Gastroesophageal sphincter (tissue), 4 donors: ENCODE data around the gene RIBC1. TPM values are rescaled to one million over a fixed set of nuclear protein-coding genes. Genes with fewer than 3 reads are reported as not detected.

ENCODE experiments used
- ATAC-seq: fragments of 150-250 bp; one replicate; pipeline ENCODE4 v1.9.1; 2016; ENCODE audit warnings: mild to moderate bottlenecking, moderate library complexity
- H3K27ac ChIP-seq, 4 donors: fragments of 200-600 bp; sonication (generic) in 3 of 4; 1 replicate in 3 of 4; 2 replicates in 1 of 4; pipeline ENCODE4 v1.5.1; 2016 to 2019
- H3K27me3 ChIP-seq: fragments of 200-600 bp; sonication (generic); one replicate; pipeline ENCODE4 v1.5.1; 2019
- H3K36me3 ChIP-seq, 2 donors: fragments of 200-600 bp; sonication (generic); one replicate each; pipeline ENCODE4 v1.5.1; 2019; ENCODE audit warnings: control low read depth in 1 of 2
- H3K4me1 ChIP-seq, 3 donors: fragments of 200-600 bp; sonication (generic); 1 replicate in 2 of 3; 2 replicates in 1 of 3; pipeline ENCODE4 v1.5.1; 2016 to 2019; ENCODE audit warnings: control low read depth in 2 of 3
- H3K4me3 ChIP-seq, 2 donors: fragments of 200-600 bp; sonication (generic); one replicate each; pipeline ENCODE4 v1.5.1; 2019; ENCODE audit warnings: mild to moderate bottlenecking in 1 of 2, moderate library complexity in 1 of 2
- H3K9me3 ChIP-seq, 3 donors: fragments of 200-600 bp; sonication (generic); one replicate each; pipeline ENCODE4 v1.5.1; 2017 to 2019; ENCODE audit warnings: control low read depth in 2 of 3
- CTCF ChIP-seq, 4 experiments: fragments of 200-600 bp in 2 of 4; fragments of 450-650 bp in 2 of 4; sonication (generic) in 1 of 4; IDR thresholded peaks; one replicate each; pipeline ENCODE4 v1.5.1; 2017 to 2019; ENCODE audit warnings: antibody characterized with exemption in 4 of 4, mild to moderate bottlenecking in 2 of 4, moderate library complexity in 2 of 4
- EP300 ChIP-seq: sonication (generic); formaldehyde crosslinking; IDR thresholded peaks from one replicate; pipeline ENCODE4 v1.6.1; 2017; ENCODE audit warnings: antibody characterized with exemption, mild to moderate bottlenecking
- POLR2A ChIP-seq, 2 donors: fragments of 450-650 bp; IDR thresholded peaks; one replicate each; pipeline ENCODE4 v1.6.1; 2017; ENCODE audit warnings: antibody characterized with exemption in 2 of 2, mild to moderate bottlenecking in 2 of 2, moderate library complexity in 1 of 2
- POLR2AphosphoS5 ChIP-seq: sonication (generic); formaldehyde crosslinking; IDR thresholded peaks from one replicate; pipeline ENCODE4 v1.6.1; 2017; ENCODE audit warnings: antibody characterized with exemption
- WGBS, 2 donors: methylation state at CpG; one replicate each; pipeline ENCODE4 v1.1.5; 2018; ENCODE audit warnings: low coverage in 1 of 2; 5-methylcytosine and 5-hydroxymethylcytosine counted together
- total RNA-seq, 4 donors: library from RNA; depleted of rRNA; stranded (reverse); fragments of >200 nt; gene quantifications; one replicate each; pipeline ENCODE4 v1.1.0, GENCODE V29; 2016

The RIBC1 gene
- total RNA-seq, 4 donors from 2014 or later = 0.35 to 0.85 TPM; not detected in 2

- H3K4me3 ChIP-seq = no peak overlapping the region
- no peak overlapping the region for H3K27ac ChIP-seq
- no peaks in the 10 kb centered on the region for H3K4me1 ChIP-seq
- no peak for TF ChIP-seq EP300
- no peak for TF ChIP-seq POLR2A (IDR thresholded peaks at IDR 0.05)
- TF ChIP-seq CTCF (IDR thresholded peaks at IDR 0.05) = no peak
- TF ChIP-seq POLR2AphosphoS5 = no peak
- H3K27me3 ChIP-seq = no peaks in the 10 kb centered on the region
- WGBS, 2 donors = 83 to 94% methylated on average over 2 of the region's 2 CpGs
- peaks cover 0 to 41% of the 10 kb centered on the region in 2 donors for H3K36me3 ChIP-seq
- H3K9me3 ChIP-seq = no peaks in the 10 kb centered on the region
- no peak for ATAC-seq
Measured at GRCh38 chrX:53377464-53377863, 45.2 kb upstream of the RIBC1 start.

- H3K27me3 ChIP-seq = no peaks in the 10 kb centered on the region
- no peak for TF ChIP-seq EP300
- TF ChIP-seq POLR2A (IDR thresholded peaks at IDR 0.05) = no peak
- TF ChIP-seq POLR2AphosphoS5 = no peak
- TF ChIP-seq CTCF (IDR thresholded peaks at IDR 0.05) = no peak
- no peak for ATAC-seq
- no peaks in the 10 kb centered on the region for H3K4me1 ChIP-seq
- H3K4me3 ChIP-seq = no peak overlapping the region
- H3K27ac ChIP-seq = no peak overlapping the region
- 100% methylated on average over 1 of the region's 3 CpGs; no CpG with 5 or more reads in 1 of the 2 donors for WGBS, 2 donors
- H3K9me3 ChIP-seq = no peaks in the 10 kb centered on the region
- H3K36me3 ChIP-seq = peaks cover 0 to 58% of the 10 kb centered on the region in 2 donors
Measured at GRCh38 chrX:53379008-53379710, 43.5 kb upstream of the RIBC1 start.

GRCh38 chrX:53379747-53380146, 42.9 kb upstream of the RIBC1 start:
- H3K9me3 ChIP-seq = no peaks in the 10 kb centered on the region
- H3K4me3 ChIP-seq = no peak overlapping the region
- H3K4me1 ChIP-seq = no peaks in the 10 kb centered on the region
- no peak for ATAC-seq
- no peak overlapping the region for H3K27ac ChIP-seq
- WGBS, 2 donors = 59% methylated on average over 3 of the region's 4 CpGs; no CpG with 5 or more reads in 1 of the 2 donors
- H3K36me3 ChIP-seq = peaks cover 0 to 63% of the 10 kb centered on the region in 2 donors
- H3K27me3 ChIP-seq = no peaks in the 10 kb centered on the region
- TF ChIP-seq CTCF (IDR thresholded peaks at IDR 0.05) (no peak), POLR2A (IDR thresholded peaks at IDR 0.05) (no peak), POLR2AphosphoS5 (no peak), EP300 (no peak)

- Histone ChIP-seq H3K36me3 (peaks cover 0 to 80% of the 10 kb centered on the region in 2 donors), H3K9me3 (no peaks in the 10 kb centered on the region)
Measured at GRCh38 chrX:53383376-53384076, 39.1 kb upstream of the RIBC1 start.

More at GRCh38 chrX:53383376-53384076, 39.1 kb upstream of the RIBC1 start:
- H3K27me3 ChIP-seq = no peaks in the 10 kb centered on the region
- no peaks in the 10 kb centered on the region for H3K4me1 ChIP-seq
- no peak overlapping the region for H3K4me3 ChIP-seq
- TF ChIP-seq CTCF (IDR thresholded peaks at IDR 0.05) = no peak
- TF ChIP-seq EP300 = no peak
- TF ChIP-seq POLR2AphosphoS5 = no peak
- TF ChIP-seq POLR2A (IDR thresholded peaks at IDR 0.05) = no peak
- no CpG with 5 or more reads among the region's 4 CpGs for WGBS, 2 donors
- no peak overlapping the region for H3K27ac ChIP-seq
- ATAC-seq = no peak
